Fibroblast of skin of abdomen (primary cell): Measurements from ENCODE around the gene STK32C.
"Not testable (repeated sequence)": the region's sequence is repeated elsewhere in the genome, so short reads cannot be mapped to it uniquely, and the experiment has no call there.

Source experiments
- DNase-seq: peaks from one replicate; pipeline ENCODE4 v3.0.0-alpha.2; 2013

Gene STK32C

DNA sequence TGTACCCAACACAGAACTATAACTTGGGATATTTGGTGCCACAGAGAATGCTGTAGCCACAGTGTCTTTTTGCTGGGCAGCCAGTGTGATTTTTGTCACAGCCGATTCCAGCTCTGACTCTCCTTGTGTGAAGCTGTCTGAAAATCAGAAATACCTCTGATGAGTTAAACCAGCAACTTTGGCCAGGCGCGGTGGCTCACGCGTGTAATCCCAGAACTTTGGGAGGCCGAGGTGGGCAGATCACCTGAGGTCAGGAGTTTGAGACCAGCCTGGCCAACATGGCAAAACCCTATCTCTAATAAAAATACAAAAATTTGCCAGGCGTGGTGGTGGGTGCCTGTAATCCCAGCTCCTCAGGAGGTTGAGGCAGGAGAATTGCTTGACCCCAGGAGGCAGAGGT is 30.1 kb upstream of the STK32C start:
- DNase-seq, result not testable (repeated sequence)

DNA sequence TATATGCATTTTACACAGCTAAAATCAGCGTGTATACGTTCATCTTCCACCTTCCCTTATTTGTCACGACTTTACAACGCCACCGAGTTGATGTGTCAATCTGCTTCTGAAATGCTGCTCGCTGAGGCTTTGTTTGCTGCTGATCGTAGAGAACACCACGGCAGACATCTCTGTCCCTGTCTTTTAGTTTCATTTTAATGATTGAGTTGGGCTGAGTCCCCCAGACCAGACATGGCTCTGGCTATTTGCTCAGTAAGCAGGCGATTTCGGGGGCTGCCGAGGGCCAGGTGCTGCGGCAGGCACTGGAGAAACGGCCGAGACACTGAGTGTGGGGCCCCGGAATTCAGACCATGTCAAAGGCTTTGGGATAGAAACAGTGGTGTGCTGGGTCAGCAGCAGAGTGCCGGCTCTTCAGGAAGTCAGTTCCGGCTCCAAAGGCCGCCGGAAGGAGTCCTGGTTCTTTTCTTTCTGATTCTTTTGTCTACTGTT is 29.2 kb upstream of the STK32C start:
- DNase-seq, result no peak

DNA sequence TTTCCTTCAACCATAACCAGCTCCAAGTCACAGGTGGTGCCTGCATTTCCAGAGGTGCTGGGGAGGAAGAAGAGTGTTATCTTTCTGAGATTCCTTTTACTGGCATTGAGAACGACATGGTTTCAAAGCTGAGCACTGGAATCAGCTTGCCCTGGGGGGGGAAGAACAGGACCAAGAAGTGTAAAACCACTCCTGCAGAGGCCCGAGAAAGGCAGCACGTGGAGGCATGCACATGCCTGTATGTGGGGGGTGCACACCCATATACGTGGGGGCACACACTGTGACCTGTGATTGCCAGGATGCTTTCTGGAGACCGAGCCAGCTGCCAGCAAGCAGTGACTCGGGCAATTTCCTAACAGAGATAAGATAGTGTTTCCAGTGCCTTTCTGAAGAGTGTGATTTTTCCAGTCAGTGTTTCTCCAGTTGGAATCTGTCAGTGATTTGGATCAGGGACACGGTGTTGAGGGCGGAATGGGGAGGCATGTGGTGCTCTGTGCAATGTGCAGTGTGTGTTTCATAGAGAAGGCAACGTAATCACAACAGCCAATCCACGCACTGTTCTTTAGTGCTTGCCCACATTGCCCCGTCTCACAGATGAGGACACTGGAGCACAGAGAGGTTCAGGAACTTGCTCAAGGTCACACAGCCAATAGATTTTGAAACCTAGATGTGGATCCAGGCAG is 28.5 kb upstream of the STK32C start:
- DNase-seq, result no peak

DNA sequence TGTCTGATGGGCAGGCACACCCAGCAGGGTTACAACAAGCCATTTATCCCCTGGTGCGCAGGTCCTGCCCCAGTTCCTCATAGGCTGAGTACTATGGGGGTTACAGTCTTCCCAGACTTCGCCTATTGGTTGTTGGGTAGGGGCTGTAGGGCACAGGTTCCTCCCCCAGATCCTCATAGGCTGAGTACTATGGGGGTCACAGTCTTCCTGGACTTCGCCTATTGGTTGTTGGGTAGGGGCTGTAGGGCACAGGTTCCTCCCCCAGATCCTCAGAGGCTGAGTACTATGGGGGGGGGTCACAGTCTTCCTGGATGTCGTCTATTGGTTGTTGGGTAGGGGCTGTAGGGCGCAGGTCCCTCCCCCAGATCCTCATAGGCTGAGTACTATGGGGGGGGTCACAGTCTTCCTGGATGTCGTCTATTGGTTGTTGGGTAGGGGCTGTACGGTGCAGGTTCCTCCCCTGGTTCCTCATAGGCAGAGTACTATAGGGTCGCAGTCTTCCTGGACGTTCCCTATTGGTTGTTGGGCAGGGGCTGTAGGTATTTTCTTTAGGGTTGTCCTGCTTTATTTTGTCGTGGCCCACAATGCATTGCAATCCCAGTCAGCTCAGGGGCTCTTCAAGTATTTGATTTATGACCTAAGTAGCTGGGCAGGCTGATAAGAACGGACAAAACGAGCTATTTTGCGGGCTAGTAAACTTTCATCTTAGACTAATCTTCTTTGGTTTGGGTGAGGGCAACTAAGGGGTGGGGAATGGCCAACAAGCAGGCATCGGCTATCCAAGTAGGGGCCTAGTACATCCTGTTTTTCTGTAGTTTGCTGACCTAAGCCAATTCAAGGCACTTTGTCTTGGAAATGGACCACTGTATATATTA is 27.7 kb upstream of the STK32C start:
- no peak for DNase-seq

DNA sequence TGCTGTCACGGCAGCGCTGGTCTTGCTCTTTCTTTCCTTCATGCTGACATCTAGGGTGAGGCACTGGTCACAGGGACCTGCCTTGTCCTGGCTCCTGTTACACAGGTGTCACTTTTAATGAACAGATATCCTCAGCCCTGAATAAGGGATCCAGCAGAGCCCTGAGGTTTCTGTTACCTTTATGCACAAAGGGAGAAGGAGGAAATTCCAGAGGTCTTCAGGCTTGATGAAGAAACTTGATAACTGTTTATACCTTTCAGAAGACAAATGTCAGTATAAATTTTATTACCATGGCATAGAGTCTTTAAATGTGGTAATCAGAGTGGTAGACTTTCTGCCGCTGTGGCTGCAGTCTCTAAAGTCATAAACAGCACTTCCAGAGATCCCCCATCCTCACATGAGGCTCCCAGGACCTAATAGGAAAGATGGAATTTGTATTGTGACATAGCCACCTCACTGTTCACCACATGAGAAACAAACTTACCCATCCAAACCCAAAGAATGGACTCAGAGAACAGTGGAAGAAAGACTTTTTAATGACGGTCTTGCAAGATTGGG is 27.0 kb upstream of the STK32C start:
- DNase-seq, result no peak

DNA sequence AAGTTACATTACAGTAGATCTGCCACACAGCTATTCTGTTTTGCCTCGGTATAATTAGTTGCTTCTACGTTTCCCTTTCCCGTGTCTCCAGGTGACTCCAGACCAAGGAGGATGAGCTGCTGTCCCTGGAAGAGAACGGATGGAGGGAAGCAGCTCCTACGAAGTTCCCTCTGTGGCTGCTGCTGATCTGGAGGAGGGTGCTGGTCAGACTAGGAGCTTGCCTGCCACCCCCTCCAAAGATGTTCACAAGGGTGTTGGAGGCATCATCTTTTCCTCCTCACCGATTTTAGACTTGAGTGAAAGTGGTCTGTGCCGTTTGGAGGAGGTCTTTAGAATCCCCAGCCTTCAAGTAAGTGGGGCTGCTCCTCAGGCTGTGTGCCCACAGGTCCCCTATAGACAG is 25.6 kb upstream of the STK32C start:
- no peak for DNase-seq

DNA sequence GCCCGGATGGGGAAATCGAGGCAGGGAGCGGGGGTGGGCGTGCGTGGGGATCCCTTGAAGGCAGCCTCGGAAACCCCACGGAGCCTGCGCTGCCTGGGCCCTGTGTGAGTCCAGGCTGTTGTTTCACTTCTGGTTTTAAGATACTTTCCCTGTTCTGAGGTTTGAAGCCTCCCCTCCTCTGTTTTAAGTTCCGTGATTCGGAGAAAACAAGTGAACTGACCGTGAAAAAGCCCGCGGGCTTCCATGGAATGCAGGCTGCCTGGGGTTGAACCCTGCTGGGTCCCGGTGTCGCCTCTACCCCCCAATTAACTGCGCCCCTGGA is 24.6 kb upstream of the STK32C start:
- no peak for DNase-seq

DNA sequence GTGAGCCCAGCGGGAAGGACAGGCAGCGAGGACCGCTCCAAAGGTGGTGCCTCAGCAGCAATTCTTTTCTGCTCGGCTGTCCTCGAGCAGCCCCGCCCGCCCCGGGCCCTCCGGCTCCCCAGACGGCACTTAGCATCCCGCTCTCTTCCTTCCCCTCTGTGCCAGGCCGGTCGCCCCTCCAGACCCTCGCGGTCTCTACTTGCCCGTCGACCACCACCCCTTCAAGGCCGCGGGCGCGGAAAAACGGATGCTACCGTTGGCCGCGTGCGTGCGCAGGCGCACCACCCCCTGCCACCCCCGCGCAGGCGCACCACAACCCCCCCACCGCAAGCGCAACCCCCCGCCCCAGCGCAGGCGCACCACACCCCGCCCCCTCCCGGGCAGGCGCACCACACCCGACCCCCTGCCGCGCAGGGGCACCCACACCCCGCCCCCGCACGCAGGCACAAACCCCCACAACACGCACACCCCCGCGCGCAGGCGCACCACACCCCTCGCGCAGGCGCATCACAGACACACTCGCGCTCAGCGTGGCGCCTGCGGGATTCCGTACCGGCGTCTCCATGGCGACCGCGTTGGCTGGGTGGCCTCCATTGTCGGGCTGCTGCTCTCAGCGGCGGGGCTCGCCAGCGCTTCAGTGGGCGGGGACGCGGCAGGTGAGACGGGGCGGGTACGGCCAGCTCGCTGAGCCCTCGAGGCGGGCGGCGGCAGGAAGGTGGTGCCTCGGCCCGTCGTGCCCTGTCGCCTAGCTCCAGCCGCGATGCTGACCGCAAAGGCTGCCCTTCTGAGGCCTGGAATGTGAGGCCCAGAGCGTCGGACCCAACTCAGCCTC is 24.1 kb upstream of the STK32C start, which contains the start of gene LRRC27:
TSS of gene LRRC27 (plus strand) at position 593 of the 832 bp plus-strand sequence. CDS start 1,332 bp downstream, outside the sequence.
- DNase-seq, result peak; percentile 98

DNA sequence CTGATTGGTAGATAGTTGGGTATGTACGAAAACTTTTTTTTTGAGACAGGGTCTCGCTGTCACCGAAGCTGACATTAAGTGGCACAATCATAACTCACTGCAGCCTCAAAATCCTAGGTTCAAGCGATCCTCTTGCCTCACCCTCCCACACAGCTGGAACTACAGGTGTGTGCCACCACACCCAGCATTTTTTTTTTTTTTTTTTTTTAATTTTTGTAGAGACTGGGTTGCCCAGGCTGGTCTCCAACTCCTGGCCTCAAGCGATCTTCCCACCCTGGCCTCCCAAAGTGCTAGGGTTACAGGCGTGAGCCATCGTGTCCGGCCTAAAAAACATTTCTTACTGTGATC is 22.7 kb upstream of the STK32C start:
- no peak for DNase-seq

DNA sequence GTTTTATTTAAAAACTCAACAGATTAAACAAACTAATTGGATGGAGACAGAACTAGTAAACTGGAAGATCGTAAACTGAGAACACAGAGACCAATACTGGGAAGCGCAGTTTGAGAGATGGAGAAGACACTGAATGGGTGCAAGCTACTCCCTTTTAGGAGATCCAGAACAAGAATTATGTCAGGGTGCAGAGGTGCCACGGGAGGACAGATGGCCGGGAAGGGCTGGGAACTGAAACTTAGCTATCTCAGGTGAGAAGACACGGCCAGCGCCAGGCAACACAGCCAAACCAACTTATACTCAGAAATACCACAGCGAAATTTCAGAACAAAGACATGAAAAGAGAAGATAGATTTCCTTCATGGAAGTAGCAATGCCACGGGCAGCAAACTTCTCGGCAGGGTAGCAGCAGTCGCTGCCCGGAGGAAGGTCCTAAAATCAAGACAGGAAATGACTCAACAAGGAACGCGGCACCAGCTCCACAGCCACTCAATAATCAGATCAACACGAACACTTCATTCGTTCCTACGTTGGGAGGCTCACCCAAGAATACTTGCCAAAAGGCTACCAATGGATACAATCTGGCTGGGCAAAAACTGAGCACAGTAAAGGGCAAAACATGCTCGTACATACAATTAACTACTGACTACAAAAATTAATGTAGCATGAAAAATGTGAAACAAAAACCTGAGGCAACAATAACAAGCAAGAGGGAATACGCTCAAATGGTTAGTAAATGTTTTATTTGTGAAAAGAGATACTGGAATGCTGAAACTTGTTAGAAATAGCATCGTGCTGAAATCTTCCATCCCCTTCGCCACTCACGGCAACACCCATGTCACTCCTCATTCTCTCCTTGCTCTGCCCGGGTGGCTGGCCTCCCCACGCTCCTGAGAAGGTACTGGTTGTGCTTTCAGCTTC is 22.1 kb upstream of the STK32C start:
- peak; percentile 22 for DNase-seq

DNA sequence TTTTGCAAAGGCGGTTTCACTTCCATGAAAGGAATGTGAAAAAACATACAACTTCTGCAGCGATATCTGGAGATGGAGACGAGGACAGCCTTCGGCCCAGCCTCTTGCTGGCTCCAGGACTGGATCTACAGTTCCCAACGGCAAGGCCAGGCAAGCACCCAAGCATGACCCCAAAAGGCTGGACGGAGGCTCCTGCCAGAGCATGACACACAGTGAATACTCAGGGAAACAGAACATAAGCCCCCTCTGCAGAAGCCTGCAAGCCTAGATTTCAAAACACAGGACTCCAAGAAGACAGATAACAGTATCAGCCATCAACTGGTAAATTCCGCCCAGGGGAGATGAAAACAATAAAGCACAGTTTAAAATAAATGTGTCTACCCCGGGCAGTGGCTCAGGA is 21.0 kb upstream of the STK32C start:
- DNase-seq, result no peak

DNA sequence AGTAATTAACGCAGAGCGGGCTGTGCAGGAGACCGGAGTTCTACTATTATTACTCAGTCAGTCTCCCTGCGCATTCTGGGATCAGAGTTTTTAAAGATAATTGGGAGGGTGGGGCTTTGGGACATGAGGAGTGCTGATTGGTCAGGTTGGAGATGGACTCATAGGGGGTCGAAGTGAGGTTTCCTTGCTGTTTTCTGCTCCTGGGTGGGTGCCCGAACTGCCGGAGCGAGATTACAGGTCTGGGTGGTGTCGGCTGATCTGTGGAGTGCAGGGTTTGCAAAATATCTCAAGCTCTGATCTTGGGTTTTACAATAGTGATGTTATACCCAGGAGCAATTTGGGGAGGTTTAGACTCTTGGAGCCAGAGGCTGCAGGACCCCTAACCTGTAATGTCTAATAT is 20.4 kb upstream of the STK32C start:
- DNase-seq, result no peak

DNA sequence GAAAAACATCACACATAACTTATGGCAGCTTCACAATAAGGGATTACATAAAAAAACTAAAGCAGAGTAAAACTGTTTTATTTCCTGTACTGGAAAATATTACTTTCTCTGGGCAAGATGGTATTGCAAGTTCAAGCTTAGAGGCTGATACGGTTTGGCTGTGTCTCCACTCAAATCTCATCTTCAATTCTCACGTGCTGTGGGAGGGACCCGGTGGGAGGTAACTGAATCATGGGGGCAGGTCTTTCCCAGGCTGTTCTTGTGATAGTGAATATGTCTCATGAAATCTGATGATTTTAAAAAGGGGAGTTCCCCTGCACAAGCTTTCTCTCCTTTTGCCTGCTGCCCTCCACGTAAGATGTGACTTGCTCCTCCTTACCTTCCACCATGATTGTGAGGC is 19.2 kb upstream of the STK32C start:
- no peak for DNase-seq

DNA sequence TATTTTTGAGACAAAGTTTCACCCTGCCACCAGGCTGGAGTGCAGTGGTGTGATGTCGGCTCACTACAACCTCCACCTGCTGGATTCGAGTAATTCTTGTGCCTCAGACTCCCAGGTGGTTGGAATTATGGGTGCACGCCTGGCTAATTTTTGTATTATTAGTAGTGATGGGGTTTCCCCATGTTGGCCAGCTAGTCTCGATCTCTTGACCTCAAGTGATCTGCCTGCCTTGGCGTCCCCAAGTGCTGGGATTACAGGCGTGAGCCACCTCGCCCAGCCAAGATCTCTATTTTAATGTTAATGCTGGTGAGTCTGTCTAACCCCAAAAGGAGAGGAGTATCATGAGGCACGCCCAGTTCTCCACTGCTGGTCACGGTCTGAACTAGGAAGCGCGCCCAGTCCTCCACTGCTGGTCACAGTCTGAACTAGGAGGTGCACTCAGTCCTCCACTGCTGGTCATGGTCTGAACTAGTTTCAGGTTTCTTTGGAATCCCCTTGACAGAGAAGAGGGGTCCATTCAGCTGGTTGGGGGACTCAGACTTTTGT is 18.7 kb upstream of the STK32C start:
- no peak for DNase-seq

DNA sequence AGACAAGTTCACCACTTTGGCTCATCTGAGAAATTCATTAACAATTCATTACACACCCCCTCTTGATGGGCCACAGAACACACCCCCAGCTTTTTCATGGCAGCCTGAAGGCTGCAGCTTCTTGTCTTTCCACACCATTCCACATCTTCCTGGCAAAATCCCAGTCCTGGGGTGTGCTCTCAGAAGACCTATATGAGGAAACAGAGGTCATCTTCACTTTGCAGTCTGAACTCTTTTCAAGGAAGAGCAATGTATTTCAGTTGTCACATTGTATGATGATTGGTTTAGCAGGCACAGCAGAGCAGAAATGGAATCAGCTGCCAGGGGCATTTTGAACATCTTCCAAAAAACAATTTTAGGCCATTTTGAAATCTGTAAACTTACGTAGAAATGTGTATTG is 16.4 kb upstream of the STK32C start:
- DNase-seq, result no peak

DNA sequence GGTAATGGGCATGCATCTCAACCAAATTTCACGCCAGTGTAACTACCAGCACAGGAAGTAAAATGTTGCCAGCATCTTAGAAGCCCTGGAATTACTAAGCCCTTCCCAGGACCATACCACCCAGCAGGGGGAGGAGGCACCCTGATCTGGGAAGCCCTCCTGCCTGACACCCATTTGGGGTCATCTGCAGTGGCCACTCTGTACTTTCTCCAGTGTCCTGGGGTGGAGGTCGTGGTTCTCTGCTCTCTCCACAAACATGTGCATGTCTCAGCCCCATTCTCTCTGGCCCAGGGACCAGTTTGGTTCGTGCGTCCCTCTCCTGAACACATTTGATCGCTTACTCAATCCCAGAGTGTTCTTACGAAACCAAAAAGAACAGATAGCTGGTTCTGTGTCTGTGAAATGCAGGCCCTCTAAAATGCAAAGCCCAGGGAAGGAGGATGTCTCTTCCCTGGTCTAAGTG is 14.9 kb upstream of the STK32C start:
- DNase-seq, result peak; percentile 25

DNA sequence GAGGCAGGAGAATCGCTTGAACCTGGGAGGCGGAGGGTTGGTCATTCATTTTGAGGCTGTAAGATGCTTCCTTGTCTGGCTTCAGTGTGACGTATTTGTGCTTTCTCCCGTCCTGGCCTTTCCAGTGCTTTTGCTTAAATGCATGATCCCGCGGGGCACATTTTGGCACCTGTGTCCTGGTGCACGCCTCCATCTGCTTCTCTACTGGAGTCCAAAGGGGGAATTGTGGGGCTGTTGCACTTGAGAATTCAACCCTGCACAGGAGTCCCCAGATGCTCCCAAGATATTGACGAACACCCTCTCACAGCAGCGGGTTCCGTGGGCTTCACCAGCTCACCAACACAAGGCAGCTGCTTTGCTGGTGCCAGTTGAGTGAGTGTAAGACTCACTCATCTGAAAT is 14.0 kb upstream of the STK32C start:
- DNase-seq, result no peak

DNA sequence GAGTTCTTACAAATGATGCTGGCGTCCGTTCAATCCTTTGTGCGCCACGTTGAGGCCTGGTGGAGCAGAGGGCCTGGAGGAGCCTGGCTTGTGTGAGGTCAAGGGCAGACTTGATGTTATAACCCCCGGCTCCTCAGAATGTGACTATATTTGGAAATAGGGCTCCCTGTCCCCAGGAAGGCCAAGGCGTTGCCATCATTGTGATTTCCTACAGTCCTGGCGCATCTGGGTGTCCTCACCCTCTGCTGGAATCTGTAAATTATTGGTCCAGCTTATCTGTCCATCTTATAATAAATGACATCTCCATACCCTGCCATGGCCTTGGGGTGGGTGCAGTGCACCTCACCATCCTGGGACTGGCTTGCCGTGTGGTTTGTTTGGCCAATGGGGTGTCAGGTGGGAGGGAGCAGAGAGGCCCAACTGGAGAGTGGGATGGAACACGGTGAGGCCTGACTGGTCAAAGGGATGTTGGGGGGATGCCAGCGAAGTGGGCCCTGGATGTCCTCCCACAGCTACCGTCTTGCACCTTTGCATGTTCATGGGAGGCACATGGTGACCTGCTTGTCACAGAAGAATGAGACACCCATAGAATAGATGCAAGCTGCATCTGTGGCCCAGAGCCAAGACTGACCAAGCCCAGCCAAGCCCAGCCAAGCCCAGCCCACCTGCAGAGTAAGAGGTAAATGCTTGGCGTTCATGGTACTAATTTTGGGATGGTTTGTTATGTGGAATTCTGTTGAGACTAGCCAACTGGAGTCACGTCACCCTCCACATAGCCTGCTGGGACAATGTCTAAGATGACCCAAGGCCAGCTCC is 13.1 kb upstream of the STK32C start:
- no peak for DNase-seq

DNA sequence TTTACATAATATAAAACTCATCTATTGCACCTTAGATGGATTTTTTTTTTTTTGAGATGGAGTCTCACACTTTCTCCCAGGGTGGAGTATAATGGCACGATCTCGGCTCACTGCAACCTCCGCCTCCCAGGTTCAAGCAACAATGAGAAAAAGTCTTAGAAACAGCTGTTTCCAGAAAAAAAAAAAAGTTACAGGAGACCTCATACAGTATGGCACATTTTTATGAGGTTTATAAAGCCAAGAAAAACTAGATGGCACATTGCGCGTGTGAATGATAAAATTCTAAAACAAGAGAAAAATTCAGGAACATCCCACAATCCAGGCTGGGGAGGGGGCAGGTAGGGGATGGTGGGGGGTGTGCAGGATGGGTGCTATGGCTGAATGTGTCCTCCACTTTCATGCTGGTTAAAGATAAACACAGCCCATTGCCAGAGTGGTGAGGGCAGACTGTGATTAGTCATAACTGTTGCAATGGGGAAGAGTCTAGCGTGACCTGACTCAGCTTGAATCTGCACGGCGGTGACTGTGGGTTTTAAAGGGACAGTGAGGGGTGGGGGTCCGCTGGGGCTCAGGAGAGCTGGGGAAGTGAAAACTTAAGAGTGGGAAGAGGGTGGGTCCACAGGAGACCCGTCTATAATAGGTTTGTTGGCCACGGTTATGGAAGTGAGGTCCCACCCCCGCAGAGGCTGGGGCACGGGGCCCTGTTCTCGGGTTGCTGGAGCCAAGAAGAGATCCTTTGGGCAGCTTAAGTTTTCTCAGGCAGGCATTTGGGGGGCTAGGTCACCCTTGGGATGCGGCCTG is 12.3 kb upstream of the STK32C start:
- DNase-seq, result peak; percentile 85

DNA sequence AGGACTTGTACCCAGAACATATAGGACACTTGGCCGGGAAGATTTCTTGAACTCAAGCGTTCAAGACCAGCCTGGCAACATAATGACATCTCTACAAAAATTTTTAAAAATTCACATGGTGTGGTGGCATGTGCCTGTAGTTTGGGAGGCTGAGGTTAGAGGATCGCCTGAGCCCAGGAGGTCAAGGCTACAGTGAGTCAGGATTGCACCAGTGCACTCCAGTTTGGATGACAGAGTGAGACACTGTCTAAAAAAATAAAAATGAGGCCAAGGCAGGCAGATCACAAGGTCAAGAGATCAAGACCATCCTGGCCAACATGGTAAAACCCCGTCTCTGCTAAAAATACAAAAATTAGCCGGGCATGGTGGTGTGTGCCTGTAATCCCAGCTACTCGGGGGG is 9.7 kb upstream of the STK32C start:
- DNase-seq, result not testable (repeated sequence)
